Stimulated activated CD4-positive, alpha-beta T cell treated with anti-CD3 and anti-CD28 coated beads, Interleukin-4, amount 100 ng/mL, for 48 hours (primary cell): ENCODE results near the gene C1QTNF6.

ENCODE experiments used
- DNase-seq, 2 donors: peaks; one replicate each; pipeline ENCODE4 v3.0.0-alpha.2; 2020; ENCODE audit warnings: low read depth in 2 of 2

C1QTNF6 gene

GRCh38 chr22:37223965-37224551 lies 36.0 kb upstream of the C1QTNF6 start:
- DNase-seq = no peak

GRCh38 chr22:37222440-37222971 lies 34.5 kb upstream of the C1QTNF6 start:
- no peak for DNase-seq

- no peak for DNase-seq
Measured at GRCh38 chr22:37221424-37222333, 33.6 kb upstream of the C1QTNF6 start.

- no peak for DNase-seq
Measured at GRCh38 chr22:37220543-37220981, 32.5 kb upstream of the C1QTNF6 start.

- no peak for DNase-seq
Measured at GRCh38 chr22:37219533-37219932, 31.5 kb upstream of the C1QTNF6 start.

GRCh38 chr22:37218771-37219411 lies 30.8 kb upstream of the C1QTNF6 start:
- DNase-seq = no peak

GRCh38 chr22:37218399-37218770 lies 30.3 kb upstream of the C1QTNF6 start:
- no peak for DNase-seq

- DNase-seq = no peak
Measured at GRCh38 chr22:37215890-37216289, 27.8 kb upstream of the C1QTNF6 start.

GRCh38 chr22:37214731-37215030 lies 26.6 kb upstream of the C1QTNF6 start:
- no peak for DNase-seq

GRCh38 chr22:37213941-37214730 lies 26.1 kb upstream of the C1QTNF6 start:
- DNase-seq = no peak

GRCh38 chr22:37213218-37213855 lies 25.3 kb upstream of the C1QTNF6 start:
- no peak for DNase-seq

GRCh38 chr22:37212174-37212906 lies 24.3 kb upstream of the C1QTNF6 start, which contains the start of gene SSTR3:
TSS of gene SSTR3 (minus strand) at chr22:37212477. CDS start at chr22:37207803, 4,674 bp downstream.
- DNase-seq = no peak

GRCh38 chr22:37211866-37212173 lies 23.8 kb upstream of the C1QTNF6 start:
- no peak for DNase-seq

GRCh38 chr22:37211075-37211865 lies 23.2 kb upstream of the C1QTNF6 start:
- DNase-seq = no peak

- DNase-seq = no peak
Measured at GRCh38 chr22:37210041-37210803, 22.2 kb upstream of the C1QTNF6 start.

- no peak for DNase-seq
Measured at GRCh38 chr22:37209140-37209845, 21.2 kb upstream of the C1QTNF6 start.

- no peak for DNase-seq
Measured at GRCh38 chr22:37208401-37209139, 20.5 kb upstream of the C1QTNF6 start.

- no peak for DNase-seq
Measured at GRCh38 chr22:37207981-37208380, 19.9 kb upstream of the C1QTNF6 start.
